Endothelial cell of umbilical vein (primary cell): ENCODE measurements around the gene LARP7. TPM values are rescaled to one million over a fixed set of nuclear protein-coding genes. Genes with fewer than 3 reads are reported as not detected.

Source experiments
- BruUV-seq: library from RNA; stranded (reverse); fragments of 400-500 nt; replicated peaks from 2 replicates; lab custom pipeline; 2021; lab: Mats Ljungman, UMichigan
- CTCF ChIA-PET: fragments of 300-600, 350-600 bp; sonication (Branson Sonifier 250); formaldehyde crosslinking; loops from one replicate; lab custom pipeline; 2021; ENCODE audit warnings: antibody characterized with exemption, inconsistent platforms; lab: Charles Lee
- POLR2A ChIA-PET: fragments of 300-600, 350-600 bp; sonication (Branson Sonifier 250); formaldehyde crosslinking; loops from one replicate; lab custom pipeline; 2021; ENCODE audit warnings: antibody characterized with exemption, inconsistent platforms; lab: Charles Lee
- DNase-seq: peaks from one replicate; pipeline ENCODE4 v3.0.0-alpha.2; 2011; ENCODE audit warnings: low read depth, low spot score
- FAIRE-seq: peaks from 2 replicates; lab custom pipeline; 2011; peaks lifted over from hg19 to GRCh38; lab: Jason Lieb, UNC
- H2AFZ ChIP-seq: 2 replicates; pipeline ENCODE4 v1.6.0; 2012; ENCODE audit warnings: low read depth, low read length, control low read depth, inconsistent platforms
- H3K27ac ChIP-seq: 2 replicates; pipeline ENCODE4 v1.5.1; 2011; ENCODE audit warnings: low read depth, mild to moderate bottlenecking, control low read depth, low read length, moderate library complexity; ENCODE audit not compliant: insufficient read depth
- H3K27me3 ChIP-seq, 2 experiments: 2 replicates each; pipeline versions ENCODE4 v1.6.0 to v1.6.1; 2011; ENCODE audit warnings: low read length in 2 of 2, mixed read lengths in 1 of 2; ENCODE audit not compliant: control insufficient read depth in 2 of 2, insufficient read depth in 2 of 2
- H3K36me3 ChIP-seq, 2 experiments: 2 replicates in 1 of 2; 3 replicates in 1 of 2; pipeline ENCODE4 v1.5.1; 2011; ENCODE audit warnings: low read length in 2 of 2, mild to moderate bottlenecking in 1 of 2, moderate library complexity in 1 of 2; ENCODE audit not compliant: control insufficient read depth in 2 of 2, insufficient read depth in 2 of 2; ENCODE audit errors: extremely low read depth in 1 of 2
- H3K4me1 ChIP-seq: 3 replicates; pipeline ENCODE4 v1.5.1; 2011; ENCODE audit warnings: mild to moderate bottlenecking, low read length; ENCODE audit not compliant: control insufficient read depth, insufficient read depth; ENCODE audit errors: extremely low read depth
- H3K4me2 ChIP-seq: 2 replicates; pipeline ENCODE4 v1.6.1; 2011; ENCODE audit warnings: low read length, control low read depth, mixed read lengths; ENCODE audit not compliant: insufficient read depth
- H3K4me3 ChIP-seq, 3 experiments: fragments of 200-600 bp in 1 of 3; sonication (generic), shearing (Covaris generic) in 1 of 3; replicated peaks in 1 of 3; 2 replicates each; pipeline ENCODE4 v1.5.1; 2011 to 2016; ENCODE audit warnings: control low read depth in 3 of 3, low read length in 3 of 3, mild to moderate bottlenecking in 2 of 3, inconsistent platforms in 1 of 3, low read depth in 1 of 3, moderate library complexity in 1 of 3; ENCODE audit not compliant: insufficient read depth in 1 of 3
- H3K79me2 ChIP-seq: 2 replicates; pipeline ENCODE4 v1.6.0; 2012; ENCODE audit warnings: low read length, inconsistent platforms; ENCODE audit not compliant: control insufficient read depth, insufficient read depth
- H3K9ac ChIP-seq: replicated peaks from 2 replicates; pipeline ENCODE3; 2011; ENCODE audit warnings: low read length, control low read depth; ENCODE audit not compliant: insufficient read depth; ENCODE audit errors: extremely low read depth
- H3K9me1 ChIP-seq: replicated peaks from 3 replicates; pipeline ENCODE4 v1.6.0; 2011; ENCODE audit warnings: mild to moderate bottlenecking, low read length; ENCODE audit not compliant: control insufficient read depth, insufficient read depth; ENCODE audit errors: extremely low read depth
- H3K9me3 ChIP-seq: replicated peaks from 2 replicates; pipeline ENCODE4 v1.5.1; 2012; ENCODE audit warnings: low read length, inconsistent platforms; ENCODE audit not compliant: control insufficient read depth, insufficient read depth
- H4K20me1 ChIP-seq: replicated peaks from 2 replicates; pipeline ENCODE3; 2011; ENCODE audit warnings: mild to moderate bottlenecking, low read length; ENCODE audit not compliant: control insufficient read depth, insufficient read depth; ENCODE audit errors: extremely low read depth
- EZH2 ChIP-seq: IDR thresholded peaks from 2 replicates; pipeline ENCODE4 v1.6.1; 2012; ENCODE audit warnings: borderline replicate concordance, low read depth, mild to moderate bottlenecking, moderate library complexity, low read length, inconsistent platforms; ENCODE audit not compliant: severe bottlenecking
- FOS ChIP-seq: IDR thresholded peaks from 2 replicates; pipeline ENCODE4 v1.6.1; 2011; ENCODE audit warnings: mild to moderate bottlenecking, low read length, moderate library complexity, borderline replicate concordance; ENCODE audit not compliant: insufficient read depth
- GATA2 ChIP-seq: IDR thresholded peaks from 2 replicates; pipeline ENCODE4 v1.7.0; 2011; ENCODE audit warnings: low read depth, mild to moderate bottlenecking, moderate library complexity, mixed read lengths, low read length; ENCODE audit not compliant: insufficient read length, insufficient read depth
- JUN ChIP-seq: IDR thresholded peaks from 2 replicates; pipeline ENCODE4 v1.6.1; 2011; ENCODE audit warnings: borderline replicate concordance, low read depth; ENCODE audit not compliant: insufficient read length, insufficient read depth
- MYC ChIP-seq: IDR thresholded peaks from one replicate; pipeline ENCODE4 v1.6.1; 2011; ENCODE audit warnings: mild to moderate bottlenecking, low read depth, low read length
- POLR2A ChIP-seq: IDR thresholded peaks from 2 replicates; pipeline ENCODE4 v1.6.1; 2012; ENCODE audit warnings: low read depth, mild to moderate bottlenecking, control low read depth, low read length
- POLR2AphosphoS5 ChIP-seq: IDR thresholded peaks from 2 replicates; pipeline ENCODE4 v1.6.1; 2012; ENCODE audit warnings: low read depth, mild to moderate bottlenecking, control low read depth, low read length, moderate library complexity; ENCODE audit not compliant: insufficient read depth
- dilution Hi-C: fragments of 300-500 bp; cut with MboI; formaldehyde crosslinking; loops from one replicate; pipeline ENCODE4 v1.15.0; 2019; ENCODE audit warnings: low sequenced_read_pairs; ENCODE audit not compliant: extremely low pct_ligation_motif_present
- intact Hi-C: fragments of 100-400 bp; cut with micrococcal nuclease; formaldehyde crosslinking; loops from one replicate; pipeline ENCODE4 v1.10.0; 2022
- polyA plus RNA-seq, 4 experiments: library from polyadenylated mRNA; depleted of rRNA in 3 of 4; stranded (reverse) in 3 of 4; unstranded in 1 of 4; fragments of >200 nt; gene quantifications; 2 replicates each; pipeline versions ENCODE4 v1.2.1 to v1.2.3, GENCODE V29; 2011 to 2012; ENCODE audit warnings: missing spikeins in 1 of 4
- total RNA-seq: library from RNA; stranded (reverse); gene quantifications from 2 replicates; pipeline ENCODE4 v1.2.3, GENCODE V29; 2021
- TF ChIP-seq, protein P1 (sequence below), 2 donors: IDR thresholded peaks; 1 replicate in 1 of 2; 2 replicates in 1 of 2; pipeline ENCODE4 v1.5.1; 2011; ENCODE audit warnings: low read length in 2 of 2, mild to moderate bottlenecking in 2 of 2, moderate library complexity in 2 of 2, control low read depth in 1 of 2, inconsistent platforms in 1 of 2, low read depth in 1 of 2; ENCODE audit not compliant: insufficient read depth in 1 of 2; ENCODE audit errors: extremely low read depth in 1 of 2
- TF ChIP-seq, protein P2 (sequence below): IDR thresholded peaks from 2 replicates; pipeline ENCODE4 v1.6.1; 2011; ENCODE audit not compliant: insufficient read depth, insufficient read length

Gene LARP7
- total and polyA plus RNA-seq, 2 donors (not counting 3 experiments of a cell fraction or from before 2014, with no cell fraction given): 6.9 to 35.1 TPM

DNA sequence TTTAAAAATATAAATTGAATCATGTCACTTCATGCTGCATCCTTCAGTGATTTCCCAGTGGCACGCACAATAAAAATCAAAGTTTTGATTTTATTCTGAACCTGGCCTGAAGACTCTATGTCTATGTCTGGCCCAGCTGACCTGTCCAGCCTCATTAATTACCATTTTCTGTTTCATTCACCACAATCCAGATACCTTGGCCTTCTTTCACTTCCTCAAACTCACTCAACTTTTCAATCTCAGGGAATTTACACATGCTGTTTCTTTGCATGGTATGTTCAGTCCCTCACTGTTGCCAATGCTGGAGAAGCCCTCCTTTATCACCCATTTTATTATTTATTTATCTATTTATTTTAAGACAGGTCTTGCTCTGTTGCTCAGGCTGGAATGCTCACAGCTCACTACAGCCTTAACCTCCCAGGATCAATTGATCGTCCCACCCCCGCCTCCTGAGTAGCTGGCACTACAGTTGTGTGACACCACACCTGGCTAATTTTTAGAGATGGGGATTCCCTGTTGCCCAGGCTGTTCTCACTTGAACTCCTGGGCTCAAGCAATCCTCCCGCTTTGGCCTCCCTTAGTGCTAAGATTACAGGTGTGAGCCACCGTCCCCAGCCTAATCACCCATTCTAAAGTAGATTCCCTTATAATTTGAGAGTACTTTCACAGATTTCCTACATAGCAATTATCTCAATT is 43.4 kb upstream of the LARP7 start:
- POLR2A ChIA-PET: no interaction called here
- no peaks in the 10 kb centered on the region for H4K20me1 ChIP-seq
- no peak overlapping the region for H3K27ac ChIP-seq
- H3K4me1 ChIP-seq: peaks cover 5% of the 10 kb centered on the region
- no peaks in the 10 kb centered on the region for H3K36me3 ChIP-seq
- H3K9me1 ChIP-seq: no peaks in the 10 kb centered on the region
- intact Hi-C loops: no loop called here
- no peaks in the 10 kb centered on the region for H3K27me3 ChIP-seq
- TF ChIP-seq POLR2AphosphoS5: no peak
- no peak for TF ChIP-seq POLR2A
- no peak for TF ChIP-seq GATA2
- no peak for TF ChIP-seq FOS
- TF ChIP-seq, protein P1, sequence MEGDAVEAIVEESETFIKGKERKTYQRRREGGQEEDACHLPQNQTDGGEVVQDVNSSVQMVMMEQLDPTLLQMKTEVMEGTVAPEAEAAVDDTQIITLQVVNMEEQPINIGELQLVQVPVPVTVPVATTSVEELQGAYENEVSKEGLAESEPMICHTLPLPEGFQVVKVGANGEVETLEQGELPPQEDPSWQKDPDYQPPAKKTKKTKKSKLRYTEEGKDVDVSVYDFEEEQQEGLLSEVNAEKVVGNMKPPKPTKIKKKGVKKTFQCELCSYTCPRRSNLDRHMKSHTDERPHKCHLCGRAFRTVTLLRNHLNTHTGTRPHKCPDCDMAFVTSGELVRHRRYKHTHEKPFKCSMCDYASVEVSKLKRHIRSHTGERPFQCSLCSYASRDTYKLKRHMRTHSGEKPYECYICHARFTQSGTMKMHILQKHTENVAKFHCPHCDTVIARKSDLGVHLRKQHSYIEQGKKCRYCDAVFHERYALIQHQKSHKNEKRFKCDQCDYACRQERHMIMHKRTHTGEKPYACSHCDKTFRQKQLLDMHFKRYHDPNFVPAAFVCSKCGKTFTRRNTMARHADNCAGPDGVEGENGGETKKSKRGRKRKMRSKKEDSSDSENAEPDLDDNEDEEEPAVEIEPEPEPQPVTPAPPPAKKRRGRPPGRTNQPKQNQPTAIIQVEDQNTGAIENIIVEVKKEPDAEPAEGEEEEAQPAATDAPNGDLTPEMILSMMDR (IDR thresholded peaks at IDR 0.05; ENCODE audit: extremely low read depth in 1 of 2, insufficient read depth in 1 of 2, low read depth in 1 of 2, low read length in 2 of 2): no peak
- no peak for TF ChIP-seq EZH2
- TF ChIP-seq MYC: no peak
- TF ChIP-seq JUN: no peak
- TF ChIP-seq, protein P2, sequence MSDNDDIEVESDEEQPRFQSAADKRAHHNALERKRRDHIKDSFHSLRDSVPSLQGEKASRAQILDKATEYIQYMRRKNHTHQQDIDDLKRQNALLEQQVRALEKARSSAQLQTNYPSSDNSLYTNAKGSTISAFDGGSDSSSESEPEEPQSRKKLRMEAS: no peak
- no peak overlapping the region for H2AFZ ChIP-seq
- no peaks in the 10 kb centered on the region for H3K9me3 ChIP-seq
- H3K79me2 ChIP-seq: no peaks in the 10 kb centered on the region
- dilution Hi-C loops: no loop called here
- no peak overlapping the region for H3K4me3 ChIP-seq
- CTCF ChIA-PET: interaction anchor here (1.0 kb wide), 1 partner anchor 266 kb away, joined by 3 read pairs; no protein-coding TSS in a partner anchor
- no peak overlapping the region for H3K4me2 ChIP-seq
- FAIRE-seq: no peak
- H3K9ac ChIP-seq: no peak overlapping the region
- BruUV-seq: no TSS peak
- DNase-seq: no peak
